ENCODE measurements around the gene TBC1D9.

GRCh38 chr4:140740906-140741670 lies 15.1 kb downstream of the TBC1D9 start:
- TF ChIP-seq POLR2A (IDR thresholded peaks at IDR 0.05; ENCODE audit: low read length) (no peak), GATA1 (IDR thresholded peaks at IDR 0.05; ENCODE audit: low read depth, low read length) (no peak)
